Activated CD4-positive, alpha-beta T cell treated with anti-CD3 and anti-CD28 coated beads for 4 hours (primary cell): Measurements from ENCODE around the gene MST1.

Experiments
- DNase-seq, 2 donors: peaks; one replicate each; pipeline ENCODE4 v3.0.0-alpha.2; 2020

The MST1 gene

GRCh38 chr3:49673715-49674496 is 15.4 kb downstream of the MST1 start, which contains the start of gene APEH:
Gene APEH, plus strand, starts transcription at chr3:49674351. Its CDS starts 51 bp downstream, at chr3:49674402.
- DNase-seq = peak; percentile 96 to 98

GRCh38 chr3:49673121-49673714 is 16.1 kb downstream of the MST1 start:
- peak in 1 of 2 donors; percentile 8 for DNase-seq

GRCh38 chr3:49671291-49672288 is 17.7 kb downstream of the MST1 start:
- DNase-seq = peak; percentile 69 to 72

- DNase-seq = no peak
Measured at GRCh38 chr3:49670940-49671290, 18.4 kb downstream of the MST1 start.

GRCh38 chr3:49669352-49669751 is 19.9 kb downstream of the MST1 start:
- no peak for DNase-seq

- DNase-seq = no peak
Measured at GRCh38 chr3:49668861-49669260, 20.4 kb downstream of the MST1 start.

GRCh38 chr3:49668414-49668797 is 20.9 kb downstream of the MST1 start:
- DNase-seq = no peak

GRCh38 chr3:49667701-49668413 is 21.4 kb downstream of the MST1 start:
- no peak for DNase-seq

GRCh38 chr3:49666592-49666991 is 22.7 kb downstream of the MST1 start:
- DNase-seq = no peak

- DNase-seq = no peak
Measured at GRCh38 chr3:49665822-49666519, 23.3 kb downstream of the MST1 start.

- DNase-seq = no peak
Measured at GRCh38 chr3:49664300-49664699, 25.0 kb downstream of the MST1 start.

GRCh38 chr3:49663831-49664230 is 25.4 kb downstream of the MST1 start:
- no peak for DNase-seq

- DNase-seq = no peak
Measured at GRCh38 chr3:49662720-49663413, 26.4 kb downstream of the MST1 start.

GRCh38 chr3:49662021-49662420 is 27.3 kb downstream of the MST1 start:
- no peak for DNase-seq

- DNase-seq = no peak
Measured at GRCh38 chr3:49661281-49661680, 28.0 kb downstream of the MST1 start.

GRCh38 chr3:49659756-49660155 is 29.5 kb downstream of the MST1 start:
- no peak for DNase-seq

- DNase-seq = no peak
Measured at GRCh38 chr3:49658711-49659110, 30.6 kb downstream of the MST1 start.

GRCh38 chr3:49657208-49657915 is 31.9 kb downstream of the MST1 start:
- DNase-seq = no peak

- no peak for DNase-seq
Measured at GRCh38 chr3:49656541-49657112, 32.6 kb downstream of the MST1 start.

- DNase-seq = no peak
Measured at GRCh38 chr3:49655731-49656285, 33.5 kb downstream of the MST1 start.
